ENCODE results near the gene GDI2.

- no peak for TF ChIP-seq CTCF (IDR thresholded peaks at IDR 0.05)
- TF ChIP-seq POLR2A (IDR thresholded peaks at IDR 0.05): no peak
These were observed 29.9 kb downstream of the GDI2 start for GRCh38 chr10:5783300-5783699.
